Stimulated activated CD4-positive, alpha-beta T cell treated with anti-CD3 and anti-CD28 coated beads, Interleukin-15, amount 100 ng/mL, for 1 hour (primary cell): ENCODE measurements around the gene ABHD12.
"Not testable (repeated sequence)": the region's sequence is repeated elsewhere in the genome, so short reads cannot be mapped to it uniquely, and the experiment has no call there.

ENCODE experiments used
- DNase-seq, 2 donors: peaks; one replicate each; pipeline ENCODE4 v3.0.0-alpha.2; 2020; ENCODE audit warnings: low read depth in 1 of 2, low spot score in 1 of 2

Gene ABHD12

DNA sequence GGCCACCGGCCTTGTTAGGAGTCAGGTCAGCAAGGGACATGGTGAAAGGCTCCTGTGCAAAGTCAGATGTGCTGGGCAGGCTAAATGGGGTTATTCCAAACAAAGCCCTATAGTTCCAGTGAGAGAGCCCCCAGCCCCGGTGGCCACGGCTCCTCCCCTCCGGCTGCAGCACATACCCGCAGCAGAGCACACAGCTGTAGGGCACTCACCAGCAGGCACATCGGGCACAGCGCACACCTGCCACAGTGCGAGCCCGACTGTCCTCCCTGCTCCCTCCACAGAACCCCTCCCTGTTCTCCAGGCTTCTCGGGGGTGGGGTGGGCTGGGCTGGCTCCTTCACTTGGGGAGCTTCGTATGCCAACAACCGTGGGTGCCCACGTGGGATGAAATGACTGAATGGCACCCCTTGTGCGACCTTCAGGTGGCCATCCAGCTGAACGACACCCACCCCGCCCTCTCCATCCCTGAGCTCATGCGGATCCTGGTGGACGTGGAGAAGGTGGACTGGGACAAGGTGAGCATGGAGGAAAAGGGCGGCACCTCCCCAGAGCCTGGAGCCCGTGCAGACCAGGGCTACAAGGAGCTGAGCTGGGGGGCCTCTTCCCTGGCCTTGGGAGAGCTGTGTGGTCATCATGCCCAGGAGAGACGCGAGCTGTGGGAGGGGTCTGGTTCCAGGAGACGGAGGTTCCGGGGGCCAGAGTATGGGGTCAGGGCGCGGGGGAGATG lies 111.8 kb downstream of the ABHD12 start:
- no peak for DNase-seq

DNA sequence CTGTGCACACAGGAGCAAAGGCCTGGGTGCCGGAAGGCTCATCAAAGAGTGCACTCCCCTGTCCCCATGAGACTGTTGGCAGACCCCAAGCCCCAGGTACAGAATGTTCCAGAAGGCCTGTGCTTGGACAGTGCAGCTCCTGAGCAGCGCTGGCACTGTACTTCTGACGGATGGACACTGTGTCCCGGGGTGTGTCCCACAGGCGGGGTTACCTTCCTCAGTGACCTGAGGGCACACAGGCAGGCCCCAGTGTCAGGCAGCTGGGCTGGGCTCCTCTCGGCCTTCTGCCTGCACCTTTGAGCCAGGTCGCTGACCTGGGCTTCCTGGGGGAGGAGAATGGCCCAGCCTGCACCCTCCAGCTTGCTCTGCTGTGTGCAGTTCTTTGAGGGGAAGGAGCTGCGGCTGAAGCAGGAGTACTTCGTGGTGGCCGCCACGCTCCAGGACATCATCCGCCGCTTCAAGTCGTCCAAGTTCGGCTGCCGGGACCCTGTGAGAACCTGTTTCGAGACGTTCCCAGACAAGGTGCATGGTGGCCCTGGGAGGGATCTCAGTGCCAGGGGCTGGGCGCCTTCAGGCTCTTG lies 112.6 kb downstream of the ABHD12 start:
- DNase-seq = no peak

DNA sequence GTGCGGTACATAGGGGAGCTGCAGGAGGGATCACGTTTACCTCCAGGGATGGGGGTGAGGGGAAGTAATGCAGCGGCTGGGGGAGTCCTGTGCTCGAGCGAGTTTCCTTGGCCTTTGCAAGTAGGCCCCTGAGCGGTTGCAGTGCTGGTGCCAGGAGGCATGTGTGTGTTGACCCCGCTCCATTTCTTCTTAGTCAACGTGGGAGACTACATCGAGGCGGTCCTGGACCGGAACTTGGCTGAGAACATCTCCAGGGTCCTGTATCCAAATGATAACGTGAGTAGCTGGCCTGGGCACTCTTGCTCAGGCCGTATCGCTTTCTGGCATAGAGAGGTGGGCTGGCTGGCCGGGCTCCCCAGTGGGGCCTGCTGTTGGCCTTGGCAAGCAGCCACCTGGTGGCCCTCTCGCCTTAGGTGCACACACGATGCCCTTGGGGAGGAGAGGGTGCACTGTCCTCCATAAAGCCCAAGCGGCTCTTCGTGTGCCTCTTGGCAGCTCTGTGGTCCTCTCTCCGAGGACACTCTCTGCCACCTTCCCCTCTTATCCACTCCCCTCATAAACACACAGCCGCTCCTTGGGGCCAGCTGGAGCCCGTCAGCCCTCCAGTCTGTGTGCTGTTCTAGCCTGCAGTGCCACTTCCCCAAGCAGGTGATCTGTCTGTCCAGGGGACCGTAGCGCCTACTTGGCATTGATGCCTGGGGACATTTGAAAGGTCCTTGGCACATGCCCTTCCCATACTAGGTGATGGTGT lies 113.4 kb downstream of the ABHD12 start:
- no peak for DNase-seq

DNA sequence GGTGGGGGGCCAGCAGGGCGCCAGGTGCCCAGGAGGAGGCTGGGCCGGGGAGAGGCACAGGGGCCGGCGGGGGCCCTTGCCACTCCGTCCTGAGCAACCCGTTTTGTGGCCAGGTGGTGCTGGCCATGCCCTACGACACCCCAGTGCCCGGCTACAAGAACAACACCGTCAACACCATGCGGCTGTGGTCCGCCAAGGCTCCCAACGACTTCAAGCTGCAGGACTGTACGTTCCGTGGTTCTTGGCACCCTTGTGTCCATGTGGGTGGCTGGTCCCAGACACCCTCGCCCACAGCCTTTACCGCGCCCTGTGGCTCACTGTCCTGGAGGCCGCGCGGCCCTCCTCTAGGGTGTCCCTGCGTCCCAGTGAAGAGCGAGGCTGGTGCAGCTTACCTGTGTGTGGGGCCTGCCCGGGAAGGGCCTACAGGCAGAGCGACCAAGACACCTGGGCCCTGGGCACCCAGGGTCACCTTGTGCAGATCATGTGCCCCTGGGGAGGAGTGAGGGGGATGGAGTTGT lies 114.0 kb downstream of the ABHD12 start:
- DNase-seq = no peak

DNA sequence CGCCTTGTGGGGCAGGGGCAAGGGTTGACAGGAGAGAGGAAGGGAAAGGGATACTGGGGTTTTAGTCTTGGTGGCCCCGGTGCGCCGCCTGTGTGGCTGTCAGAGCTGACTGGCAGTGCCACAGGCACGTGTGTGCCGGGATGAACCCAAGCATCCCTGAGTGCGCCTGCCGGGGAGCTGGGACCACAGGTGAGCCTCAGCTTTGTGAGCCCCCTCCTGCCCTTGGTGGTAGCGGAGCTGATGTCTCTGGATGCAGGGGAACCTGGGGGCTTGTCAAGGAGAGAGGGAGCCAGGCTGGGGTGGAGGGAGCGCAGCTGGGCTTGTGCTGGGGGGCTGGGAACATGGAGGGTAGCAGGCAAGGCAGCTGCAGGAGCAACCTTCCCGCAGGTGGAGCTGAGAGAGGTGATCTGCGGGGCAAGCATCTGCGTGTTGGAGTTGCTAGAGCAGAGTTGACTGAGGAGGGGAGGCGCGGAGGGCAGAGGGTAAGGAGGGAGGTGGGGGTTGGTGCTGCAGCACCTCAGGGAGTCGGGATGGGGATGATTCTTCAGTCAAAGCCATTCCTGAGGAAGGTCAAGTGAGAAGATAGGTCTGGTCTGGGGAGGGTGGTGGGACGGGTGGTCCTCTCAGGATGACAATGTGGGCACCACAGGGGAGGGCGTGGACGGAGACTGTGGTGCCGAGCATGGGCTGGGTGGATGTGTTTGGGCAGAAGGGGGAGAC lies 114.7 kb downstream of the ABHD12 start:
- no peak for DNase-seq

DNA sequence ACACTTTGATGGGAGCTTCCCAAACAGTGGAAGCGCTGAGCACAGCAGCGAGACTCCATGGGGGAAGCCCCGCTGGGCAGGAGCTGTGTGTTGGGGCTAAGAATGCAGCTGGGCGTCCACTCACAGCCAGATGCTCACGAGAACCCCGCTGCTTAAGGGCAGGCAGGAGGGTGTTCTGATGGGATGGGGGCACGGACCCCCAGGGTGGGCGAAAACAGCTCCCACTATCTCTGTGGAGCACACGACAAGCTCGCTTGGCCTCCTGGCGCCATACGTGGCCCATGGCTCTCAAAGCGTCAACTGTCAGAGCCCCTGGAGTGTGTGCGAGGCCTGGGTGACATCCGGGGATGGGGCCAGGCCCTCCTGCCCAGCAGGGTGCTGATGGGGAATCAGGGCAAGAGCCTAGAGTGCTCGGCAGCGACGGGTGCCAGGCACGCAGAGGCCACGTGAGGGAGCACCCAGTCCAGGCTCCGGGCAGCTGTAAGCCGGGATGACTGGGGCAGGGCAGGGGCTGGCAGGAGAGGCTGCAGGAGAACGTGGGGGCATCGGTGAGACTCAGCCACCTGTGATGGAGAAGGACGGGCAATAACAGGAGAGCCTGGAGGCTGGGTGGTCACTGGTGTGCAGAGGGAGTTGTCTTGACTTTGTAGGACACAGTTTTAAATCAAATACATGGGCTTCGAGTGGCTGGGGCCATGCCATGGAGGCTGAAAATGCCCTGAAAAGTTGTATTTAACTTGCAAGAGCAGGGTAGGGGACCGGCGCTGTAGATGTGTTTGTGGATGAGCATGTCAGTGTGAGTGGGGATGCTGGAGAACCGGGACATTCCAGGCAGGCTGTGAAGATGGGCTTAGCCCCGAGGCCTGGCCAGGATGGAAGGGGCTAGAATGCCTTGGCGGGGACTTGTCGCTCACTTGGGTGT lies 115.5 kb downstream of the ABHD12 start:
- no peak for DNase-seq

DNA sequence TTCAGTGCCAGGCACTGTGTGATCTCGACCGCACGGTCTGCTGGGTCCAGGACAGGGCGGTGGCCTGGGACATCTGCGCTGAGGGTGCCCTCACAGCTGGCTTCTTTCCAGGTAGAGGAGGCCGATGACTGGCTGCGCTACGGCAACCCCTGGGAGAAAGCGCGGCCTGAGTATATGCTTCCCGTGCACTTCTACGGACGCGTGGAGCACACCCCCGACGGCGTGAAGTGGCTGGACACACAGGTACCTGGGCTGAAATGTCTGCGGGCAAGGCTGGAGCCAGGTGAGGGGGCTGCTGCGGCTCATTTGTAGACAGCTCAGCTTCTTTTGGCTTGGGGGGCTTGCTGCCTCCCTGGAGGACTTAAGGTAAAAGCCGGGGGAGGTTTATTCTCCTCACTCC lies 116.2 kb downstream of the ABHD12 start:
- DNase-seq = no peak

DNA sequence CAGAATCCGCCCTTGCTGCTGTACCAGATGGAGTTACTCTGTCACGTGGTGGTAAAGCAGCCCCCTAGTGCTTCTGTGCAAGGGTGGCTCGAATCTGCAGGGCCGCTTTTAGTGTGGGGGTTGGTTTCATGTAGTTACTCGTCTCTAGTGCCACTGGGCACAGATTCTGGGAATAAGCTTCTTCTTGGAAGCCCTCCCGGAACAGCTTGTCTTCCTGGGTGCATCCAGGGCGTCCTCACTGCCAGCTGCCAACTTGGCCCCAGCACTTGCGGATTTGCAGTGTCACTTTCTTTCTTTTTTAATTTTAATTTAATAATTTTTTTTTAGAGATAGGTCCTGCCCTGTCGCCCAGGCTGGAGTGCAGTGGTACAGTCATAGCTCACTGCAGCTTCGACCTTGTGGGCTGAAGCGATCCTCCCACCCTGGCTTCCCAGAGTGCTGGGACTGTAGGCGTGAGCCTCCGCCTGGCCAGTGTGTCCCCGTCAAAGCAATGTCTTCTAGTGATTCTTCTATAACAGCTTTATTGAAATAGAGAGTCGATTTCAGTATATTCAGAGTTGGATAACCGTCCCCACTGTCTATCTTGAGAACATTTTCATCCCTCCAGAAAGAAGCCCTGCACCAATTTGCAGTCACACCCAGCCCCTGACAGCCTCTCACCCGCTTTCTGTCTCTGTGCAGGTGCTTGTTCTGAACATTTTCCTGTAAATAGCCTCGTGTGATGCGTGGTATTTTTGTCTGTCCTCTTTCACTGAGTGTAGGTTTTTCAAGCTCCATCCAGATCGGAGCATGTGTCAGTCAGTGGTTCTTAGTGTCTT lies 116.9 kb downstream of the ABHD12 start:
- DNase-seq = no peak

DNA sequence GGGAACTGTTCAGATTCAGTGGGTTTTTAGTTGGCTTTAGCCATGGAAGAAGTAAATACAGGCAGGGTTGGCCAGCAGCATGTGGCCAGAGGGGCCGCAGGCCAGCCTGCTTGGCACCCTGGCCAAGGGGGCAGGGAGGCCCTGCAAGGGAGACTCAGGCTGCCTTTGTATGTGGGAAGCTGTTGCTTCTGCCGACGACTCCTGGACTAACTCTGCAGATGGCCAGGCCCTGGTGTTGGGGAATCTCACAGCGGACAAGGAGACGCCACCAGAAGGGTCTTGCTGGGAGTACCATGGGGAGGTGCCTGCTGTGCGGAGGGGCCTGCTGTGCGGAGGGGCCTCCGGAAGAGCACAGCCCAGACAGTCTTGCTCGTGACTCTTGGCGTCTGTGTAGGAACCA lies 117.6 kb downstream of the ABHD12 start:
- no peak for DNase-seq

DNA sequence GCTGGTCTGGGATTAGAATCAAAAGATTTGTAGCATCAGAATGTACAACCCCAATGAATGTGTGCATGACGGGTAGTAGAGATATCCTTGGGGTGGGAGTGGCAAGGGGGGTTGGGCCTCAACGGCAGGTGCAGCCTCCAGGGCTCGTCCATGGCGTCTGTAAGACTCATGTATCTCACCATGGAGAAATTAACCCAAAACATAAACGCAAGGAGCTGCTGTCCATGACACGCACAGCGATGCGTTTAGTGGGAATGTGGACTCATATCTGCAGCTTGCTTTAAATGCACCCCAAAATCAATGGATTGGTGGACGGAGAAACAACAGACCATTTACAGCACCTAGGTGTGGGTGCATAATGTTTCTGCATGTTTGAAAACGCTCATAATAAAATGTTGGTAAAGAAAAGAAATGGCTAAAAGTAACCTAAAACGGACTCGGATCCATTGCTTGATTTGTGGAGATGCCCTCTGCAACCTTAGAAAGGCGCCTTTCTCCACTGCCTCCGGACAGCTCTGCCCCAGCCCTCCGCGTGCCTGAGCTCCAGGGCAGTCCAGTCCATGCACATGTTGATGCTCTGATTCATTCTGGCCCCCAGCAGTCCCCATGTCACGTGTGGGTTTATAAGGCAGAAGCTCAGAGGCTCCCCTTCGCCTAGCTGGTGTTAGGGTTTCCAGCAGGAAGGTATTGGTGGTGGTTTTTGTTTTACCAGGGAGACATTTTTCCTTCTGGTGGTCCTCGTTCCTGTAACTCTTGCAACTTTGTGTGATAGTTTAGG lies 118.2 kb downstream of the ABHD12 start:
- DNase-seq = no peak

DNA sequence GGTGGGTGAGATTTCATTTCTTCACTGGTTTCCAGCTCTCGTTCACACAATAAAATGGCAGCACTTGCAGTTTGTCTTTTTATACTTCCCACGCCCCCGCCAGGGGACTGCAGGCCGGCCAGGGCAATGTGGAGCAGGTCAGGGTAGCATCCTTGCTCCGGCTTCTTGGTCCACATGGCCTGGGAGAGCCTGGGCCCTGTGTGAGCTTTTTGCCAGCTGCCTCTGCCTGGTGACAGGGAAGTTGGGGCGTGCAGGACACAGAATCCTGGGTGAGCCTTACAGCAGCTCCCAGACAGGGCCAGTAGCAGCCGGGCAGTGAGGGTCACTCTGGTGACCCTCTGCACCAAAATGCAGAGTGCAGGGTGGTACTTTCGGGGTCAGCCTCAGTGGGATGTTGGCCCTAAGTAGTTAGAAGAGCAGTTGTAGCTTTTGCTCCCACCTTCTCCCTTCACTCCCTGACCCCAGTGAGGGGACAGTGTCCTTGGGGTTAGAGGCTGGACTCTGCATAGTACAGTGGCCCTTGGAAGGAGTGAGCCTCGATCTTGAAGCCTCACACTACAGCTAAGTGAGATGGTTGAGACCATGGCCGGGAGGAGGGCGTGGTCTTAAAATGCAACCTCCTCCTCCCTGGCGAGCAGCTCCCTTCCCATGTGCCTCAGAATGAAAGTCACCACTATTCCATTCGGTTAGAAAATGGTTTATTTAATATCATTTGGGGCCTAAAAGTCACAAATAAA lies 119.0 kb downstream of the ABHD12 start:
- DNase-seq = no peak

DNA sequence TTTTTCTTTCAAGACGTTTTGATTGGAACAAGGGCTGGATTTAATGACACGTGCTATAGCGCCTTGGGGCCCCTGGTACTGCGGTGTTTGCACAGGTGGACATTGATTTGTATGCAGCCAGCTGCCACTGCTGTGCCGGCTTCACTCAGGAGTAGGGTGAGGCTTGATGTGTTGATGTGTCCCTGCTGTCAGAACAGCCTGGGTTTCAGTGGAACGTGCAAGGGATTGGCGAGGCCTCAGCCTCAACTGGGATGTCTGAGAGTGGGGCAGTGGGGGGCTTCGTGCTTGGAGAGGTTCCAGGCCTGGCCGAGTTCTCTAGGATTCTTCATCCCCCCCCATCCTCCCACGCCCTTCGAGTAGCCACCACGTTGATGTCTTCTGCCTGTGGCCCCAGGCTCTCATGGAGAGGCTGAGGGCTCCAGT lies 119.8 kb downstream of the ABHD12 start:
- DNase-seq = no peak

DNA sequence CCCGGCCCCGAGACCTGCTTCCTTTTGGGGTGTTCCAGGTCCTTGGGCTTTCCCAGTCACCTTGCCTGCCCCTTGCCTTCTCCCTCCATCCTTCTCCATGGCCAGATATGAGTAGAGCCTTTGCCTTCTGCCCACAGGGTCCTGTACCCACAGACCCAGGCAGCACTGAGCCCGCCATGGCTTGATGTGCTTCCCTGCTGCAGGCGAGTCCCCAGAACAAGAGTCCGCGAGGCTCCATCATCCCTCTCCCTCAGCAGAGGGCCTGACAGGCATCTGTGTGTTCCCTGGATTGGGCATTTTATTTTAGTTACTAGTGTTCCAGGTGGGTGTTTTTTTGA lies 120.8 kb downstream of the ABHD12 start:
- DNase-seq = no peak

DNA sequence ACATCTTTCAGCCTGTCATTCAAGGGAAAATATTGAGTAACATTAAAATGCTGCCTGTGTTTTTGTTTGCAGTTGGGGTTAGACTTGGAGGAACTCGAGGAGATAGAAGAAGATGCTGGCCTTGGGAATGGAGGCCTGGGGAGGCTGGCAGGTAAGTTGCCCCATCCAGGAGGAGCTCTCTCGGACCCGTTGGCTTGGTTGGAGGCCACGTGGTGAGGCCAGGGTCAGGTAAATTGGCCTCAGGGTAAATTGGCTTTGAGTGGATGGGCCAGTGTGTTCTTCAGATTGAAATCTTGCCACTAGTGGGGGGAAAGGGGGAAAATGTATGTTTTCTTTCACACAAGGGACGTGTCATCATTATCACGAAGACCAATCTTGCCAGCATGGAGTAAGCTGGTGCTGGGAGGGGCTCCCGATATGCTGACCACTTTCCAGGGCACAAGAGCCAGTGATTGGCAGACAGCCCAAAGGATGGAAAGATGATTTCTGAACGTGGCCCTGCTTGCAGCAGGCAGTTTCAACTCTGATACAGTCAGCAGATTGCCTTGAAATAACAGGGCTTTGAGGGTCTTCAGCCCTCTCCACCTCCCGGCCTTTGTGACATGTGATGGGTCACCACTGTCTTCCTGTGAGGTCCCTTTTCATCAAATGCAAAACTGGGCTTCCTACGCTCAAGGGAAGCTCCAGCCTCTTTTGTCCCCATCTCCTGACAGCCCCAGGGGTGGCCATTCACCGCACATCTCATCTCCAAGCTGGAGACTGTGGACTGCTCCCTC lies 121.4 kb downstream of the ABHD12 start:
- DNase-seq = no peak

DNA sequence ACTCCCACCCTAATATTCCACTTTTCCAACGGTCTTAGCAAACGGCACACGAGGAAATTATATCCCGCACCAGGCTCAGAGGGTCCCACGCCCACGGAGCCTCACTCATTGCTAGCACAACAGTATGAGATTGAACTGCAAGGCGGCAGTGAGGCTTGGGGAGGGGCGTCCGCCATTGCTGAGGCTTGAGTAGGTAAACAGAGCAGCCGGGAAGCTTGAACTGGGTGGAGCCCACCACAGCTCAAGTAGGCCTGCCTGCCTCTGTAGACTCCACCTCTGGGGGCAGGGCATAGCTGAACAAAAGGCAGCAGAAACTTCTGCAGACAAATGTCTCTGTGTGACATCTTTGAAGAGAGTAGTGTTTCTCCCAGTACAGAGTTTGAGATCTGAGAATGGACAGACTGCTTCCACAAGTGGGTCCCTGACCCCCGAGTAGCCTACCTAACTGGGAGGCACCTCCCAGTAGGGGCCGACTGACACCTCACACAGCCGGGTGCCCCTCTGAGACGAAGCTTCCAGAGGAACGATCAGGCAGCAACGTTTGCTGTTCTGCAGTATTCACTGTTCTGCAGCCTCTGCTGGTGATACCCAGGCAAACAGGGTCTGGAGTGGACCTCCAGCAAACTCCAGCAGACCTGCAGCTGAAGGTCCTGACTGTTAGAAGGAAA lies 129.7 kb downstream of the ABHD12 start:
- DNase-seq = not testable (repeated sequence)

DNA sequence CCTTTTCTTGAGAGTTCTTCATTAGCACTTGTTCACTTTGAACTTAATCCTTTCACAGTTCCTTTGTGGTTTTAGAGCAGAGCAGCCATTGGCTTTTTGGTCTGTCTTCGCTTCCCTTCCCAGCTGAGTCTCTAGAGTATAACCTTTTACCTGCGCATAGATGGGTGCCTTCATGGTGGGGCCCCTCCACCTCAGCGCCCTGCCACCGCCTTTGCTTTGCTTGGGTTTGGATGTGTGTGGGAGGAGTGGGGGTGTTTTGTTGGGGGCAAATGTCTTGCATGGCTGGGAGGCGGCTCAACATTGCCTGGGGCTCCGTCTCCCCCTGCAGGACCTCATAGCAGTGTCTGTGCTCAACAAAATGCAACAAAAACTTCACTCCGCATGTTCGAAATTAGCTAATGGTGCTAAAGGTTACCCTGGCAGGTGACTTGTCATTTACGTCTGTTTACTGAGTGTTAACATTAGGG lies 130.8 kb downstream of the ABHD12 start:
- DNase-seq = no peak

DNA sequence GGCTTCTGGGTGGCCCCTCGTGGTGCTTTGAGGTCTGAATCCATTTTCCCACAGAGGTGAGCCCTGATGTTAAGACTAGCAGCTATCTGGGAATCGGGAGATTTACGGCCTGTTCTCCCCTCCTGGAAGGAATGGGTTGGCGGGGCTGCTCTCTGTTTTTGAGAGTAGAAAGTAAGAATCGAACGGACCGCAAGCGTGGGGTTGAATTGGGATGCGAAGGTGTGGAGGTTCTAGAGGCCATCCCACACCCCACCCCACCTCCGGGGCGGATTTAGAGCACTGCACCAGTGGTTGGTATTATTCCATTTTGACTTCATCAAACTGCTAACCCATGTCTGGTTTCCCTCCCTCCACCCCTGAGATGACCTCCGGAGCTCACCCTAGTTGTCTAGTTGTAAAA lies 131.3 kb downstream of the ABHD12 start:
- DNase-seq = no peak
